Right renal cortex interstitium (tissue), 3 donors: ENCODE measurements around the gene CIT. TPM values are rescaled to one million over a fixed set of nuclear protein-coding genes. Genes with fewer than 3 reads are reported as not detected.

ENCODE experiments used
- DNase-seq, 3 donors: peaks; one replicate each; pipeline ENCODE4 v3.0.0-alpha.2; 2013; ENCODE audit warnings: low read depth in 3 of 3, low spot score in 2 of 3
- polyA plus RNA-seq, 3 donors: library from polyadenylated mRNA; unstranded; fragments of 120-200 nt; gene quantifications; one replicate each; pipeline ENCODE4 v1.2.1, GENCODE V29; 2013; ENCODE audit not compliant: insufficient read length in 3 of 3

CIT gene
- polyA plus RNA-seq, 3 donors = 15.0 to 17.5 (median 15.1) TPM

- no peak for DNase-seq
These were observed 12.5 kb downstream of the CIT start for GRCh38 chr12:119864591-119864990.

GRCh38 chr12:119859241-119859640 lies 17.9 kb downstream of the CIT start:
- DNase-seq = no peak

GRCh38 chr12:119857041-119857591 lies 20.0 kb downstream of the CIT start:
- no peak for DNase-seq

- DNase-seq = no peak
These were observed 26.8 kb downstream of the CIT start for GRCh38 chr12:119850330-119850729.

- no peak for DNase-seq
These were observed 34.0 kb downstream of the CIT start for GRCh38 chr12:119843100-119843499.

GRCh38 chr12:119842380-119842779 lies 34.7 kb downstream of the CIT start:
- DNase-seq = no peak

GRCh38 chr12:119841433-119842210 lies 35.5 kb downstream of the CIT start:
- no peak for DNase-seq

- DNase-seq = no peak
These were observed 36.5 kb downstream of the CIT start for GRCh38 chr12:119840582-119840981.

- DNase-seq = no peak
These were observed 37.0 kb downstream of the CIT start for GRCh38 chr12:119840168-119840567.

GRCh38 chr12:119838826-119839600 lies 38.1 kb downstream of the CIT start:
- no peak for DNase-seq

- DNase-seq = no peak
These were observed 40.3 kb downstream of the CIT start for GRCh38 chr12:119836781-119837180.

- no peak for DNase-seq
These were observed 42.1 kb downstream of the CIT start for GRCh38 chr12:119835068-119835467.

- DNase-seq = no peak
These were observed 47.7 kb downstream of the CIT start for GRCh38 chr12:119829439-119829838.

GRCh38 chr12:119828300-119828699 lies 48.8 kb downstream of the CIT start:
- no peak for DNase-seq

GRCh38 chr12:119827760-119828159 lies 49.4 kb downstream of the CIT start:
- DNase-seq = no peak

- no peak for DNase-seq
These were observed 50.3 kb downstream of the CIT start for GRCh38 chr12:119826661-119827445.

GRCh38 chr12:119825262-119825661 lies 51.9 kb downstream of the CIT start:
- no peak for DNase-seq

GRCh38 chr12:119822046-119822445 lies 55.1 kb downstream of the CIT start:
- no peak for DNase-seq

GRCh38 chr12:119819322-119819721 lies 57.8 kb downstream of the CIT start:
- DNase-seq = no peak

- no peak for DNase-seq
These were observed 59.4 kb downstream of the CIT start for GRCh38 chr12:119817546-119818343.
